OCI-LY7 (cell line): ENCODE data around the gene MILR1. TPM values are rescaled to one million over a fixed set of nuclear protein-coding genes. Genes with fewer than 3 reads are reported as not detected.

Experiments
- BruUV-seq: library from RNA; stranded (reverse); fragments of 400-500 nt; replicated peaks from 2 replicates; lab custom pipeline; 2021; lab: Mats Ljungman, UMichigan
- CTCF ChIA-PET: fragments of 300-600 bp; sonication (Branson Sonifier 250); formaldehyde crosslinking; loops from one replicate; lab custom pipeline; 2022; ENCODE audit warnings: antibody characterized with exemption; ENCODE audit not compliant: unreplicated experiment; lab: Charles Lee
- POLR2A ChIA-PET: fragments of 300-600 bp; sonication (Branson Sonifier 250); formaldehyde crosslinking; loops from one replicate; lab custom pipeline; 2022; ENCODE audit warnings: antibody characterized with exemption; lab: Charles Lee
- DNase-seq: peaks from one replicate; pipeline ENCODE4 v3.0.0-alpha.2; 2015; ENCODE audit warnings: low spot score
- H2AFZ ChIP-seq: fragments of 200-600 bp; sonication (generic), shearing (Covaris generic); 2 replicates; pipeline ENCODE4 v1.6.1; 2014; ENCODE audit warnings: mild to moderate bottlenecking, antibody characterized with exemption, low read length, moderate library complexity
- H3K27ac ChIP-seq: fragments of 200-600 bp; sonication (generic); 2 replicates; pipeline ENCODE4 v1.5.1; 2014; ENCODE audit warnings: mixed run types, low read depth, mild to moderate bottlenecking, moderate library complexity, low read length, inconsistent platforms; ENCODE audit not compliant: poor library complexity, severe bottlenecking
- H3K36me3 ChIP-seq: fragments of 200-600 bp; sonication (generic); 2 replicates; pipeline ENCODE4 v1.6.1; 2014; ENCODE audit warnings: mild to moderate bottlenecking, antibody characterized with exemption, low read length, moderate library complexity, mixed read lengths; ENCODE audit not compliant: insufficient read depth
- H3K4me1 ChIP-seq: fragments of 200-600 bp; sonication (generic); 2 replicates; pipeline ENCODE4 v1.5.1; 2014; ENCODE audit warnings: mild to moderate bottlenecking, low read length; ENCODE audit not compliant: insufficient read depth, poor library complexity, severe bottlenecking
- H3K4me2 ChIP-seq: fragments of 200-600 bp; sonication (generic); 2 replicates; pipeline ENCODE4 v1.6.1; 2014; ENCODE audit warnings: mild to moderate bottlenecking, low read length
- H3K4me3 ChIP-seq: fragments of 200-600 bp; sonication (generic); 2 replicates; pipeline ENCODE4 v1.5.1; 2014; ENCODE audit warnings: mild to moderate bottlenecking, low read depth, low read length; ENCODE audit not compliant: poor library complexity, severe bottlenecking
- H3K79me2 ChIP-seq: fragments of 200-600 bp; sonication (generic); 2 replicates; pipeline ENCODE4 v1.6.1; 2016; ENCODE audit warnings: low read depth, mild to moderate bottlenecking, low read length, moderate library complexity, mixed read lengths; ENCODE audit not compliant: insufficient read depth
- H3K9me2 ChIP-seq: fragments of 200-600 bp; sonication (generic); 2 replicates; pipeline ENCODE4 v1.6.1; 2016; ENCODE audit warnings: mild to moderate bottlenecking, low read length, mixed read lengths; ENCODE audit not compliant: insufficient read depth
- H3K9me3 ChIP-seq: fragments of 200-600 bp; sonication (generic); 2 replicates; pipeline ENCODE4 v1.6.1; 2014; ENCODE audit warnings: mild to moderate bottlenecking, mixed run types, low read length, mixed read lengths
- H4K20me1 ChIP-seq: fragments of 200-600 bp; sonication (generic); 2 replicates; pipeline ENCODE4 v1.6.1; 2014; ENCODE audit warnings: mild to moderate bottlenecking, antibody characterized with exemption, low read length, moderate library complexity, mixed read lengths; ENCODE audit not compliant: insufficient read depth
- EZH2phosphoT487 ChIP-seq: fragments of 200-600 bp; sonication (generic); IDR thresholded peaks from 2 replicates; pipeline ENCODE4 v1.6.1; 2018; ENCODE audit warnings: low read depth, borderline replicate concordance, mild to moderate bottlenecking, mixed run types, antibody characterized with exemption, low read length, moderate library complexity, mixed read lengths
- intact Hi-C: fragments of 100-400 bp; cut with micrococcal nuclease; formaldehyde crosslinking; loops from one replicate; pipeline ENCODE4 v1.10.0; 2022; ENCODE audit not compliant: unreplicated experiment
- microRNA-seq: library from miRNA; unstranded; fragments of <30 nt; microRNA quantifications from one replicate; pipeline ENCODE4 v1.2.0, GENCODE V29; 2022; ENCODE audit warnings: borderline replicate concordance
- small RNA-seq: library from RNA; depleted of rRNA; stranded (forward); fragments of <200 nt; gene quantifications from one replicate; pipeline ENCODE3, GENCODE V24; 2014
- total RNA-seq, 2 experiments: library from RNA; depleted of rRNA in 1 of 2; stranded (reverse); fragments of >200 nt in 1 of 2; shearing (Covaris generic) in 1 of 2; gene quantifications; 2 replicates each; pipeline ENCODE4 v1.2.3, GENCODE V29; 2014 to 2022
- TF ChIP-seq, protein P1 (sequence below): fragments of 200-600 bp; sonication (generic); conservative IDR thresholded peaks from 2 replicates; pipeline ENCODE4 v1.5.1; 2014; ENCODE audit warnings: mild to moderate bottlenecking, antibody characterized with exemption, low read length, moderate library complexity, mixed read lengths

MILR1 gene
- total RNA-seq, 2 experiments from 2014 or later = 68.7 to 101 TPM

- POLR2A ChIA-PET = interaction anchor here (0.6 to 2.0 kb wide), 2 partner anchors 10 to 47 kb away, joined by 3 to 5 read pairs; no protein-coding TSS in a partner anchor
- H3K9me2 ChIP-seq = no peaks in the 10 kb centered on the region
- H2AFZ ChIP-seq = no peak overlapping the region
- H3K4me2 ChIP-seq = no peak overlapping the region
- intact Hi-C loops = no loop called here
- no peaks in the 10 kb centered on the region for H4K20me1 ChIP-seq
- H3K79me2 ChIP-seq = peaks cover 19% of the 10 kb centered on the region; the same call in 1 of the 2 replicates
- no peak overlapping the region for H3K27ac ChIP-seq
- no peaks in the 10 kb centered on the region for H3K9me3 ChIP-seq
- DNase-seq = peak; percentile 21
- CTCF ChIA-PET = no interaction called here
- TF ChIP-seq EZH2phosphoT487 = no peak
- TF ChIP-seq, protein P1, sequence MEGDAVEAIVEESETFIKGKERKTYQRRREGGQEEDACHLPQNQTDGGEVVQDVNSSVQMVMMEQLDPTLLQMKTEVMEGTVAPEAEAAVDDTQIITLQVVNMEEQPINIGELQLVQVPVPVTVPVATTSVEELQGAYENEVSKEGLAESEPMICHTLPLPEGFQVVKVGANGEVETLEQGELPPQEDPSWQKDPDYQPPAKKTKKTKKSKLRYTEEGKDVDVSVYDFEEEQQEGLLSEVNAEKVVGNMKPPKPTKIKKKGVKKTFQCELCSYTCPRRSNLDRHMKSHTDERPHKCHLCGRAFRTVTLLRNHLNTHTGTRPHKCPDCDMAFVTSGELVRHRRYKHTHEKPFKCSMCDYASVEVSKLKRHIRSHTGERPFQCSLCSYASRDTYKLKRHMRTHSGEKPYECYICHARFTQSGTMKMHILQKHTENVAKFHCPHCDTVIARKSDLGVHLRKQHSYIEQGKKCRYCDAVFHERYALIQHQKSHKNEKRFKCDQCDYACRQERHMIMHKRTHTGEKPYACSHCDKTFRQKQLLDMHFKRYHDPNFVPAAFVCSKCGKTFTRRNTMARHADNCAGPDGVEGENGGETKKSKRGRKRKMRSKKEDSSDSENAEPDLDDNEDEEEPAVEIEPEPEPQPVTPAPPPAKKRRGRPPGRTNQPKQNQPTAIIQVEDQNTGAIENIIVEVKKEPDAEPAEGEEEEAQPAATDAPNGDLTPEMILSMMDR = no peak
- peaks cover 99% of the 10 kb centered on the region for H3K36me3 ChIP-seq
- no peak overlapping the region for H3K4me3 ChIP-seq
- no peaks in the 10 kb centered on the region for H3K4me1 ChIP-seq
- BruUV-seq = no TSS peak
Measured at GRCh38 chr17:64515419-64515818, 66.5 kb downstream of the MILR1 start.

GRCh38 chr17:64515829-64516228, 66.9 kb downstream of the MILR1 start:
- intact Hi-C loops = no loop called here
- Histone ChIP-seq H3K27ac (no peak overlapping the region), H3K36me3 (peaks cover 99% of the 10 kb centered on the region)

More at GRCh38 chr17:64515829-64516228, 66.9 kb downstream of the MILR1 start:
- CTCF ChIA-PET = no interaction called here
- Histone ChIP-seq H4K20me1 (no peaks in the 10 kb centered on the region), H3K79me2 (peaks cover 17% of the 10 kb centered on the region; the same call in 1 of the 2 replicates), H3K9me2 (no peaks in the 10 kb centered on the region), H3K4me1 (no peaks in the 10 kb centered on the region), H2AFZ (no peak overlapping the region), H3K4me2 (no peak overlapping the region), H3K9me3 (no peaks in the 10 kb centered on the region), H3K4me3 (no peak overlapping the region)
- TF ChIP-seq EZH2phosphoT487 = no peak
- TF ChIP-seq, protein P1 = no peak
- BruUV-seq = no TSS peak
- DNase-seq = no peak
- POLR2A ChIA-PET = interaction anchor here (0.6 to 2.0 kb wide), 2 partner anchors 11 to 47 kb away, joined by 3 to 5 read pairs; no protein-coding TSS in a partner anchor

Small RNAs within 50 kb of the gene (microRNA-seq; reads per million reads assigned to microRNA genes)
- not detected for gene MIR1273E
- 18.2 reads per million, percentile 27 among the genes with 10 or more reads in this experiment for gene MIR3064
- not detected for gene MIR5047

Small RNAs within 50 kb of the gene (small RNA-seq; reads per million reads assigned to genes)
- gene ATP5MFP4 (not detected), gene MIR1273E (not detected)

Other genes with a start within 250 kb of the MILR1 start
- 7.4 and 8.5 TPM in 2 replicates for gene TEX2, start 185.9 kb upstream of the MILR1 start, total RNA-seq (2014; rRNA removed; shearing (Covaris generic))
- gene TEX2, start 185.9 kb upstream of the MILR1 start, total RNA-seq (2022) = 12.4 and 13.9 TPM in 2 replicates
- 14.1 and 16.6 TPM in 2 replicates for gene PECAM1, start 58.3 kb upstream of the MILR1 start, total RNA-seq (2014; rRNA removed; shearing (Covaris generic))
- 25.8 and 28.4 TPM in 2 replicates for gene PECAM1, start 58.3 kb upstream of the MILR1 start, total RNA-seq (2022)
- 22.9 and 31.4 TPM in 2 replicates for gene POLG2, start 47.9 kb downstream of the MILR1 start, total RNA-seq (2014; rRNA removed; shearing (Covaris generic))
- gene POLG2, start 47.9 kb downstream of the MILR1 start, total RNA-seq (2022) = 51.1 and 54.4 TPM in 2 replicates
- gene DDX5, start 57.2 kb downstream of the MILR1 start, total RNA-seq (2014; rRNA removed; shearing (Covaris generic)) = 362 and 461 TPM in 2 replicates
- 815 and 857 TPM in 2 replicates for gene DDX5, start 57.2 kb downstream of the MILR1 start, total RNA-seq (2022)
- gene CEP95, start 57.9 kb downstream of the MILR1 start, total RNA-seq (2014; rRNA removed; shearing (Covaris generic)) = 62.7 and 87.9 TPM in 2 replicates
- 89.6 and 101 TPM in 2 replicates for gene CEP95, start 57.9 kb downstream of the MILR1 start, total RNA-seq (2022)
- 15.6 and 22.0 TPM in 2 replicates for gene SMURF2, start 213.2 kb downstream of the MILR1 start, total RNA-seq (2014; rRNA removed; shearing (Covaris generic))
- gene SMURF2, start 213.2 kb downstream of the MILR1 start, total RNA-seq (2022) = 20.2 and 20.8 TPM in 2 replicates